Epidermal melanocyte (primary cell): Measurements from ENCODE around the gene PHF14.
"Not testable (repeated sequence)": the region's sequence is repeated elsewhere in the genome, so short reads cannot be mapped to it uniquely, and the experiment has no call there.

ENCODE experiments used
- DNase-seq: peaks from one replicate; pipeline ENCODE4 v3.0.0; 2011; ENCODE audit warnings: low spot score; ENCODE audit not compliant: insufficient read length

The PHF14 gene, protein sequence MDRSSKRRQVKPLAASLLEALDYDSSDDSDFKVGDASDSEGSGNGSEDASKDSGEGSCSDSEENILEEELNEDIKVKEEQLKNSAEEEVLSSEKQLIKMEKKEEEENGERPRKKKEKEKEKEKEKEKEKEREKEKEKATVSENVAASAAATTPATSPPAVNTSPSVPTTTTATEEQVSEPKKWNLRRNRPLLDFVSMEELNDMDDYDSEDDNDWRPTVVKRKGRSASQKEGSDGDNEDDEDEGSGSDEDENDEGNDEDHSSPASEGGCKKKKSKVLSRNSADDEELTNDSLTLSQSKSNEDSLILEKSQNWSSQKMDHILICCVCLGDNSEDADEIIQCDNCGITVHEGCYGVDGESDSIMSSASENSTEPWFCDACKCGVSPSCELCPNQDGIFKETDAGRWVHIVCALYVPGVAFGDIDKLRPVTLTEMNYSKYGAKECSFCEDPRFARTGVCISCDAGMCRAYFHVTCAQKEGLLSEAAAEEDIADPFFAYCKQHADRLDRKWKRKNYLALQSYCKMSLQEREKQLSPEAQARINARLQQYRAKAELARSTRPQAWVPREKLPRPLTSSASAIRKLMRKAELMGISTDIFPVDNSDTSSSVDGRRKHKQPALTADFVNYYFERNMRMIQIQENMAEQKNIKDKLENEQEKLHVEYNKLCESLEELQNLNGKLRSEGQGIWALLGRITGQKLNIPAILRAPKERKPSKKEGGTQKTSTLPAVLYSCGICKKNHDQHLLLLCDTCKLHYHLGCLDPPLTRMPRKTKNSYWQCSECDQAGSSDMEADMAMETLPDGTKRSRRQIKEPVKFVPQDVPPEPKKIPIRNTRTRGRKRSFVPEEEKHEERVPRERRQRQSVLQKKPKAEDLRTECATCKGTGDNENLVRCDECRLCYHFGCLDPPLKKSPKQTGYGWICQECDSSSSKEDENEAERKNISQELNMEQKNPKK

DNA sequence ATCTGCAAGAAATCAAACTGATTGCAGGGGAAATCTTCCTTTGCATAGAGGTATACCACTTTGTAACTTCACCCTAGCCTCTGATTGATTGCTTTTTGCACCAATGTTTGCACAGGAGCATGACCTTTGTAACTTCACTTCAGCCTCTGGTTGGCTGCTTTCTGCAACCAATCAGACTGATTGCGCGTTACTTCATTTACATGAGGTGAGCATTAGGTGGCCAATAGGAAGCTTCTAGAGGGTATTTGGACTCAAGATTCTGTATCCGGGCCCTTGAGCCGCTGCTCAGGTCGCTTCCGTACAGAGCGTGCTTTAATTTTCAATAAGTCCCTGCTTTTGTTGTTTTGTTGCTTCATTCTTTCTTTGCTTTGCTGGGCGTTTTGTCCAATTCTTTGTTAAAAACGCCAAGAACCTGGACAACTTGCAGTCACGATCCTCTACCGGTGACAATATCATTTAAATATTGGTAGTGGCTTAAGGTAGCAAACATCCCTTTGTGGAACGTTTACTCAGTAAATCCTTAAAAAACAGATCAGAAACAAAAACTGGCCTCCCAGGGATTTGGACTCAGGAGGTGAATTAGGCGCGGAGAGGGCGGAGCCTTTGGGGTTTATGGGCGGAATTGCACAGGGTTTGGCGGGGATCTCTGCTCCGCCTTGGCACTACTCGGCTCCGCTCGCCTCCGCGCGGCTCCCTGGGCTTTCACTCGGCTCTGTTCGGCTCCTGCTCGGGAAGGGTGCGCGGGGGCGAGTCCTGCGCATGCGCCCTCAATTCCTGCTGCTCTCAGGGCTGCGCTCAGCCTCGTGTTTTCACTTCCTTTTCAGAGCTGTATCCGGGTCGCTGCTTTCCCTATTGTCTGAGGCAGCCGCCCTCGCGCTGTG is at the start of gene PHF14:
PHF14 (plus strand) TSS at position 812 of the 881 bp plus-strand sequence. CDS start 452 bp downstream, outside the sequence.
- DNase-seq: peak; percentile 95

DNA sequence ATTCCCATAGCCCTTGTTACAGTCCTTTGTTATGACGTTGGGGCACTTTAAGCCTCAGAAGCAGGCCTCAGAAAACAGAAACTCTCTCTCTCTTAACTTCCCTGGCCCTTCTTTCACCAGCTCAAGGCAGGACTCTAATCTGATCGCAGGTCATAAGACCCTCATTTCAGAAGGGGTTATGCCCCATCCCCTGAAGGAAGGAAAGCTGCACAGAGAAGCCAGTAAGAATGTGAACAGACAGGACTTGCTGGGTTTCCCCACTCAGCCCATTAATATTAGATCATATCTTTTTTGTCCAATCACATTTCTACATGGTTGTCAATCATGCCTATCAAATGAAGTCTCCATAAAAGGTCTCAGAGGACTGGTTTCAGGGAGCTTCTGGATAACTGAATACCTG is 49.3 kb upstream of the PHF14 start:
- no peak for DNase-seq

DNA sequence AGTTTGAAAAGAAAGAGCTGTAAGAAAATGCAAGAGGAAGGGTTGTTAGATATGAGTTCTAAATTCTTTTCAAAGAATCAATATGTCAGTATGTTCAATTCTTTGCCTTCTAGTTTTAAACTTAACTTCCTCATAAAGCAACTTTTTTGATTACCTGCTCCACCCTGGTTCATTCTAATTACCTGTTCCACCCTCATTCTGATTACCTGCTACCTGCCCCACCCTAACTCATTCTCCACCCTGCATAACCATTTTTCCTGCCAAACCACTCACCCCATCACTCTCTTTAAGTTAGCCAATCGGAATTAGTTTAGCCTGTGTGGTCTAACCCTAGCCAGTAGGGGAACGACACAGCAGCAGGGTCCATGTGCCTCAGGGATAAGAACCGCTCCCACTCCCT is 45.5 kb upstream of the PHF14 start:
- not testable (repeated sequence) for DNase-seq

DNA sequence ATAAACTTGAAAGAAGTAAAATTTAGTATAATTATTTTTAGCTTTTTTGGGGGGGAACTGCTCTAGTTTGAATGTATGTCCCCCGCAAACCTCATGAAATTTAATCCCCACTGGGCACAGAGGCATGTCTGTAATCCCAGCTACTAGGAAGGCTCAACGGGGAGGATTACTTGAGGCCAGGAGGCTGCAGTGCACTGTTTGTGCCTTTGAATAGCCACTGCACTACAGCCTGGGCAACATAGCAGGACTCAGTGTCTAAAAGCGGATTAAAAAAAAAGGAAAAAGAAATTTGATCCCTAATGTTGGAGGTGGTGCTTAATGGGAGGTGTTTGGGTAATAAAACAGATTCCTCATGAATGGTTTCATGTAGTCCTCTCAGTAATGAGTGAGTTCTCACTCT is 43.1 kb upstream of the PHF14 start:
- DNase-seq: no peak

DNA sequence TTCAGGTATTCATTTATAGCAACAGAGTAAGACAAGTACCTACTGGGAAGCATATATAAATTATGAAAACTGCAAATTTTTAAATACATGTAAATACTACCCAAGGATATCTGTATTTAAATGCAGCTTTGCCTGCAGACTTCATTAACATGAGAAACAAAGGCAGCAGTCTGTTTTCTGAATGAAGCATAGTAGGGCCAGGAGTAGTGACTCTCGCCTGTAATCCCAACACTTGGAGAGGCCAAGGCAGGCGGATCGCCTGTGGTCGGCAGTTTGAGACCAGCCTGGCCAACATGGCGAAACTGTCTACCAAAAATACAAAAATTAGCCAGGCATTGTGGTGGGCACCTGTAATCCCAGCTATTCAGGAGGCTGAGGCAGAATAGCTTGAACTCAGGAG is 42.5 kb upstream of the PHF14 start:
- DNase-seq: no peak

DNA sequence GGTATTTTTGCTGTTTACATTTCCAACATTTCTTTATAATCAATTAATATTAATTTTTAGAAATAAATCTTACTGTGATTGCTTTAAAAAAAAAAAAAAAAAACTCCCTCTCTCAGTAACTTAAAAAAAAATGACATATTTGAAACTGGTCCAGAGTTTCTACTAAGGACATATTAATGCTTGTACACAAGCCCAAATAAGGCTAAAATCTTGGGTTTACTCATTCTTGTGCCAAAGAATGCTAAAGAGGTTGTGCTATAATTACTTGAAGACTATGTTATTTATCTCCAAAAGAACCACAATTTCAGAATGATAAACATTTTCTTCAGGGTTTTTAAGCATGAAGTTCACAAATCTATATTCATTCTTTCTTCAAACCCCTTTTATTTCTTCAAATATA is 39.4 kb upstream of the PHF14 start:
- DNase-seq: no peak

DNA sequence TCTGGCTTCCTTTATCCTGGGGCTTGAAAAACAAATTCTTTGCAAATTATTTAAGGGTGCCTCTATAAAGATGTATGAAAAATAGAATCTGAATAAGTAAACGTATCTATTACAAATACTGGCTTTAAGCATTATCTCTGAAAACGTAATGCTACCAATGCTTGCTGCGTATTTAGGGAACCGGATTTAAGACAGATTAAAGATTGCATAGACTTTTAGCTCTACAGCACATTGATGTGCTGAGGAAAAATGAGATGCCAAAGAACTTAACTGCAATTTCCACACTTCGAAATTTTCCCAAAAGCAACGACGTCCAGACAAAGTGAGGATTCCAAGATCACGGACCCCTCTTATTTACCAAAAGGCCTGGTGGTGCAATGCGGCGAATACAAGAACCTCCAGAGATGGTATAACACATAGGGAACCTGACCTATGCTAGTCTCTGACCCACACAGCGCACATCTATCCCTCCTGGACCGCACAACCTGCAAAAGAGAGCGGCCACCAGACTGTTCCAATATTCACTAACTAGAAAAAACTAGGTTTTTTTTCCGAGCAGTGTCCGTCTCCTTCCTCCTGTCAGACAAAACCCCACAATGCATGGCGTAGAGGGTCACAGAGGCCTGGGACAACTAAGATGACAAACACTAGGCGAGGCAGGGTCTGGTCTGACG is 34.3 kb upstream of the PHF14 start:
- DNase-seq: no peak

DNA sequence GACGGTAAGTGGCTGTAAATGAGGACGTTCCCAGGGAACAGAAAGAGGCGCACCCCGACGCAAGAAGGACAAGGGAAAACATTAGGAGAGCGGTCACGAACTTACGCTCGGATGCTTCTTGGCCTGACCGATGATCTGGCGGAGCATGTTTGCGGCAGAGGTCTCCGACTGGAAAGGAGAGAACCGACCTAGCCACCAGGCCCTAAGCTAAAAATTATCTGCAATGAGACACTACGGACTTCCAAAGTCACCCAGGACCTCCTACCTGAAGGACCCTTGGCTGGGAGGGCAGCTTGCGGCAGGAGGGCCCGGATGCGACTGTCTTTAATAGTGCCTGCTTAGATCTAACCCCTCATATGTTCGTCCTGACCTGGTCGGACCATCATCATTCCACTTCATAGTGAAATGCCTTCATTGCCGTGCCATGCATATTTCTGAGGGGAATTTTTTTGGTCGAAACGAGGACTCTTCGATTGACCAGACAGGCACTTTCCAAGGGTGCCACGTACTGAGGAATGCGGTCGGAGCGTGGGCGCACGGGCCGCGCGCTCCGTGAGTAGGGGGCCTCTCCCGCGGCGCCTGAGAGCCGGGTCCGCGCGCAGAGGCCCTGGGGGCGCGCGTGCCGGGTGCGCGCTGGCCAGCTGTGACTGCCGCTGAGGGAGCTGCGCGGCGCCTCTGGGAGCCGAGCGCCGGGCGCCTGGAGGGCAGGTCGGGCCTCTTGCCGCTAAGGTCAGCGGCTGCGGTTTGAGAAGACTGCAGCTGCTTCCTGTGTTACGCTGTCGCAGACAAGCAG is 33.6 kb upstream of the PHF14 start:
- DNase-seq: peak; percentile 94

DNA sequence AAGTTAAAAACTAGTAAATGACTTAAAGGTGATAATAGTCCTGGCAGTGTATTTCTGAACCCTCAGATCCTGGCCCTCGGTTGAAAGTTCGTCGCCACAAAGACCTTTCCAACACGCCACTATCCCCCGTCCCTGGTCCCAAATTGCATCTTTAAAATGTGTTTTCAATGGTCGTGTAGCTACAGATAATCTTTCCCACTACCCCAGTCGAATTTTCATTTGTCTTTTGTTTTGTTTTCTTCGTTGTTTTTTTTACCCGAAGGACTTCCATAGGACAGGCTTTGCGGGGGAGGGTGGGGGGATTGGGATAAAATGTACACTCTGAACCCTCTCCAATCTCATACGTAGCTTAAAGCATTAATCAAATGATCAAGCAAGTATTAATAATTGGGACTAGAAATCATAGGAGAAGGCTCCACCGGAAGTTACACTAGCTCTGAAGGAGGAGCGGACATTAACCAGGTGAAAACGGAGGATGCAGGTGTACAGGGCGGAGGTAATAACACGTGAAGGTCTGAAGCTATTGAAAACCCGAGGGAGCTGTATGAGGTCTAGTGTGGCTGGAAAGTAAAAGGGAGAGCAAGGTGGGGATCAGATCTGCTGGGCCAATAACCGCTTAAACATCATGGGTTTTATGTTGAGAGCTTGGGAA is 32.8 kb upstream of the PHF14 start:
- no peak for DNase-seq

DNA sequence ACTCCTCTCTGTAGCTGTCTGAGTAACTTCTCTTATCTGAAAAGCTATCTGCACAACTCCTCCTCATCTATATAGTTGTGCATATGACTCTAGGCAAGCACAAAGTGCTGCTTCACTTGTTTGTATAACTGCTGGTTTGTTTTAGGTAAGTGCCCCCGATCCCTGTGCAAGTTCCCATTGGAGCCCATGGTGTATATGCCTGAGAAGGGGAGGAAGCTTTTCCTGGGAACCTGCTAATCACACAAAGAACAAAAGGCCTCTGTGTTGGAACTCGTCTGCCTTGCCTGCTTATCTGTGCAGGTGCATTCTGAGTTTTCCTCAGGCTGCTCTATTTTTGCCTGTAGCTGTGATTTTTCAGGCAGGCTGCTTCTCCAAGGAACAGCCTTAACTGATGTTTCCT is 23.2 kb upstream of the PHF14 start:
- DNase-seq: no peak

DNA sequence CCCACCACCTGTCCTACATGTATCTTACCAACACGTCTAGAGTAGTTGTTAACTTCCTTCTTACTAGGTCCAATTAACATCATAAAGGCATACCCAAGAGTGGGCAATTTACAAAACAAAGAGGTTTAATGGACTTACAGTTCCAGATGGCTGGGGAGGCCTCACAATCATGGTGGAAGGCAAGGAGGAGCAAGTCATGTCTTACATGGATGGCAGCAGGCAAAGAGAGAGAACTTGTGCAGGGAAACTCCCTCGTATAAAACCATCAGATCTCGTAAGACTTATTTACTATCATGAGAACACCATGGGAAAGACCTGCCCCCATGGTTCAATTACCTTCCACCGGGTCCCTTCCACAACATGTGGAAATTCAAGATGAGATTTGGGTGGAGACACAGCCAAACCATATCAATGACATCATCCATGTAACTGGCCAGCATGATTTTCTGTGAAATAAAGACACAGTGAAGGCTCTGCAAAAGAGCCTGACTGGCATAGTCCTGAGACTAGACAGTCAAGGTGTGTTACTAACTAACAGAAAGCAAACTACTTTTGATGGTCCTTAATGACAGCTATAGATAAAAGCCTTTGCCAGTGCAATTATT is 22.6 kb upstream of the PHF14 start:
- DNase-seq: not testable (repeated sequence)

DNA sequence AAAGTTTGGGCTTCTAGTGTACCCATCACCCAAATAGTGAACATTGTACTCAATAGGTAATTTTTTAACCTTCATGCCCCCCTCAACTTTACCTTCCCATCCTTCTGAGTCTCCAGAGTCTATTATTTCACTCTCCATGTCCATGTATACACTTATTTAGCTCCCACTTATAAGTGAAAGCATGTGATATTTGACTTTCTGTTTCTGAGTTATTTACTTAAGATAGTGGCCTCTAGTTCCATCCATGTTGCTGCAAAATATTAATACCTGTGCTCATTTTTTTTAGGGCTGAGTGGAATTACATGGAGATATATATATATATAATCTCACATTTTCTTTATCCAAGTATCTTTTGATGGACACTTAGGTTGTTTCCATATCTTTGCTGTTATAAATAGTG is 21.1 kb upstream of the PHF14 start:
- DNase-seq: no peak

DNA sequence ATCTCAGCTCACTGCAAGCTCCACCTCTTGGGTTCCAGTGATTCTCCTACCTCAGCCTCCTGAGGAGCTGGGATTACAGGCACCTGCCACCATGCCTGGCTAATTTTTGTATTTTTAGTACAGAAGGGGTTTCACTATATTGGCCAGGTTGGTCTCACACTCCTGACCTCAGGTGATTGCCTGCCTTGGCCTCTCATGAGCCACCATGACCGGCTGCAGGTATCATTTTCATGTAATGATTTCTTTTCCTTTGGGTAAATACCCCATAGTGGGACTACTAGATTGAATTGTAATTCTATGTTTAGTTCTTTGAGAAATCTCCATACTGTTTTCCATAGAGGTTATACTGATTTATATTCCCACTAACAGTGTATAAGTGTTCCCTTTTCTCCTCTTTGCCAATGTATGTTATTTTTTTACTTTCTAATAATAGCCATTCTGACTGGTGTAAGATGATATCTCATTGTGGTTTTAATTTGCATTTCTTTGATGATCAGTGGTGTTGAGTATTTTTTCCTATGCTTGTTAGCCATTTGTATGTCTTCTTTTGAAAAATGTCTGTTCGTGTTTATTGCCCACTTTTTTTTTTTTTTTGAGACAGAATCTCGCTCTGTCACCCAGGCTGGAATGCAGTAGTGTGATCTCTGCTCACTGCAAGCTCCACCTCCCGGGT is 20.5 kb upstream of the PHF14 start:
- not testable (repeated sequence) for DNase-seq

DNA sequence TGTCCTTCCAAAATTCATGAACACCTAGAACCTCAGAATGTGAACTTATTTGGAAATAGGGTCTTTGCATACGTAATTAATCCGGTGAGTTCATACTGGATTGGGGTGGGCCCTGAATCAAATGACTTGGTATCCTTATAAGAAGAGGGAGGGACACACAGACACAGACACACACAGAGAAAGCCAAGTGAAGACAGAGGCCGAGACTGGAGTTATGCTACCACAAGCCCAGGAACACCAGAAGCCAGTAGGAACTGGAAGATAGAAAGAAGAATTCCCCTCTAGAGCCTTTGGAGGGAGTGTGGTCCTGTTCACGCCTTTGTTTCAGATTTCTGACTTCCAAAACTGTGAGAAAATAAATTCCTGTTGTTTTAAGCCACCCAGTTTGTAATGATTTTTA is 17.1 kb upstream of the PHF14 start:
- no peak for DNase-seq

DNA sequence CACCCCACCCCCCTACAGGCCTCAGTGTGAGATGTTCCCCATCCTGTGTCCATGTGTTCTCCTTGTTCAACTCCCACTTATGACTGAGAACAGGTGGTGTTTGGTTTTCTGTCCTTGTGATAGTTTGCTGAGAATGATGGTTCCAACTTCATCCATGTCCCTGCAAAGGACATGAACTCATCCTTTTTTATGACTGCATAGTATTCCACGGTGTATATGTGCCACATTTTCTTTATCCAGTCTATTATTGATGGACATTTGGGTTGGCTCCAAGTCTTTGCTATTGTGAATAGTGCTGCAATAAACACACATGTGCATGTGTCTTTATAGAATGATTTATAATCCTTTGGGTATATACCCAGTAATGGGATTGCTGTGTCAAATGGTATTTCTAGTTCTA is 13.4 kb upstream of the PHF14 start:
- DNase-seq: not testable (repeated sequence)

DNA sequence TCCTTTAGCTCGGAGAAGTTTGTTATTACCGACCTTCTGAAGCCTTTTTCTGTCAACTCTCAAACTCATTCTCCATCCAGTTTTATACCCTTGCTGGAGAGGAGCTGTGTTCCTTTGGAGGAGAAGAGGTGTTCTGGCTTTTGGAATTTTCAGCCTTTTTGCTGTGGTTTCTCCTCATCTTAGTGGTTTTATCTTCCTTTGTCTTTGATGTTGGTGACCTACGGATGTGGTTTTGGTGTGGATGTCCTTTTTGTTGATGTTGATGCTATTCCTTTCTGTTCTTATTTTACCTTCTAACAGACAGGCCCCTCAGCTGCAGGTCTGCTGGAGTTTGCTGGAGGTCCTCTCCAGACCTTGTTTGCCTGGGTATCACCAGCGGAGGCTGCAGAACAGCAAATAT is 8.7 kb upstream of the PHF14 start:
- DNase-seq: not testable (repeated sequence)

DNA sequence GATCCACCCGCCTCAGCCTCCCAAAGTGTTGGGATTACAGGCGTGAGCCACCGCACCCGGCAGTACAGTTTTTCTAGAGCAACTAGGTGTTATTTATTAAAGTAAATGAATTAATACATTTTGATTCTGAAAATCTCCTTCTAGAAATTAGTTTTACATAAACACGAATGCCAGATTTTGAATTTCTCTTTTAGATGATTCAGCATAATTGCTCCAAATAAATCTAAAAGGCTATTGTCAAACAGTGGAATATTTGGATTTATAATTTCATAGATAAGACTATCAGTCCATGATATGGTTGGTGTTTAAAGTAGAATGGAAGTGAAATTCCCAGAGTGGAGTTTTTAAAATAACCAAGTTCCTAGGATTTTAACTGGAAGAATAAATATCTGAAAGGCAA is 1.5 kb upstream of the PHF14 start:
- DNase-seq: no peak
